Spleen (tissue), 11 donors: ENCODE measurements around the gene CDH13. TPM values are rescaled to one million over a fixed set of nuclear protein-coding genes. Genes with fewer than 3 reads are reported as not detected.

Experiments used
- DNase-seq: peaks from one replicate; pipeline ENCODE4 v3.0.0-alpha.2; 2020
- H3K27ac ChIP-seq, 8 donors: fragments of 200-600 bp; sonication (generic) in 7 of 8; 1 replicate in 4 of 8; 2 replicates in 4 of 8; pipeline versions ENCODE4 v1.5.0 to v1.8.0; 2016 to 2021; ENCODE audit warnings: inconsistent platforms in 4 of 8, mild to moderate bottlenecking in 4 of 8, moderate library complexity in 1 of 8
- H3K27me3 ChIP-seq, 7 donors: fragments of 200-600 bp; sonication (generic) in 6 of 7; replicated peaks in 1 of 7; 1 replicate in 4 of 7; 2 replicates in 3 of 7; pipeline versions ENCODE4 v1.5.0 to v1.8.0; 2016 to 2021; ENCODE audit warnings: inconsistent platforms in 3 of 7, mild to moderate bottlenecking in 1 of 7
- H3K36me3 ChIP-seq, 6 donors: fragments of 200-600 bp; sonication (generic) in 5 of 6; 1 replicate in 4 of 6; 2 replicates in 2 of 6; pipeline versions ENCODE4 v1.5.0 to v1.8.0; 2016 to 2021; ENCODE audit warnings: inconsistent platforms in 2 of 6
- H3K4me1 ChIP-seq, 6 donors: fragments of 200-600 bp; sonication (generic) in 5 of 6; 1 replicate in 3 of 6; 2 replicates in 3 of 6; pipeline versions ENCODE4 v1.5.0 to v1.8.0; 2016 to 2021; ENCODE audit warnings: inconsistent platforms in 3 of 6
- H3K4me3 ChIP-seq, 8 donors: fragments of 200-600 bp; sonication (generic) in 7 of 8; 1 replicate in 4 of 8; 2 replicates in 4 of 8; pipeline versions ENCODE4 v1.5.0 to v1.8.0; 2016 to 2021; ENCODE audit warnings: inconsistent platforms in 4 of 8, mild to moderate bottlenecking in 4 of 8, moderate library complexity in 2 of 8
- H3K9me3 ChIP-seq, 8 donors: fragments of 200-600 bp; sonication (generic) in 7 of 8; 1 replicate in 4 of 8; 2 replicates in 4 of 8; pipeline versions ENCODE4 v1.5.0 to v1.8.0; 2016 to 2021; ENCODE audit warnings: inconsistent platforms in 4 of 8
- POLR2A ChIP-seq, 3 donors: fragments of 450-650 bp; IDR thresholded peaks; one replicate each; pipeline ENCODE4 v1.5.1; 2017; ENCODE audit warnings: antibody characterized with exemption in 3 of 3, mild to moderate bottlenecking in 1 of 3
- POLR2AphosphoS5 ChIP-seq, 3 donors: sonication (generic); formaldehyde crosslinking; IDR thresholded peaks; one replicate each; pipeline ENCODE4 v1.5.1; 2017; ENCODE audit warnings: antibody characterized with exemption in 3 of 3
- WGBS, 5 donors: extraction: QIAGEN DNeasy Blood & Tissue Kit in 3 of 5; methylation state at CpG; one replicate each; pipeline versions ENCODE4 v1.1.5 to v1.1.7; 2013 to 2018; 5-methylcytosine and 5-hydroxymethylcytosine counted together
- intact Hi-C: fragments of 100-400 bp; cut with DNase I; formaldehyde crosslinking; loops from one replicate; pipeline ENCODE4 v1.15.0; 2023; ENCODE audit warnings: low total_unique reads
- polyA plus RNA-seq, 3 donors: library from polyadenylated mRNA; stranded (reverse); fragments of 200-250 nt; gene quantifications; one replicate each; pipeline ENCODE4 v1.2.1, GENCODE V29; 2013
- total RNA-seq, 7 donors: library from RNA; depleted of rRNA in 3 of 7; stranded (reverse); fragments of >200 nt in 3 of 7; fragmentation: NEBNext Ultra II Directional in 4 of 7; extraction: Animal tissue kit (Norgen Biotek cat#: 25700) in 4 of 7; gene quantifications; one replicate each; pipeline versions ENCODE4 v1.1.0 to v1.2.1, GENCODE V29; 2016 to 2021
- TF ChIP-seq, protein P1 (sequence below), 11 experiments: fragments of 200-600 bp in 7 of 11; fragments of 450-650 bp in 4 of 11; sonication (generic) in 4 of 11; IDR thresholded peaks in 8 of 11; conservative IDR thresholded peaks in 3 of 11; 1 replicate in 7 of 11; 2 replicates in 4 of 11; pipeline versions ENCODE4 v1.4.0 to v1.8.0; 2016 to 2021; ENCODE audit warnings: antibody characterized with exemption in 11 of 11, inconsistent platforms in 4 of 11, mild to moderate bottlenecking in 1 of 11
- donor health status: healthy with polysubstance abuse.
- donor health status: DM: no; HTN: no; CAD: no; lungs with moderate emphysema.
- donor health status: DM: no; HTN: no; CAD: no.
- donor health status: Bipolar disorder and iron deficiency.
- donor health status: healthy.
- donor health status: DM: no; HTN: no; CAD: no.
- donor health status: DM: yes; HTN: yes; CAD: no.

The CDH13 gene
- total and polyA plus RNA-seq, 10 donors: 0.13 to 4.6 (median 1.1) TPM

DNA sequence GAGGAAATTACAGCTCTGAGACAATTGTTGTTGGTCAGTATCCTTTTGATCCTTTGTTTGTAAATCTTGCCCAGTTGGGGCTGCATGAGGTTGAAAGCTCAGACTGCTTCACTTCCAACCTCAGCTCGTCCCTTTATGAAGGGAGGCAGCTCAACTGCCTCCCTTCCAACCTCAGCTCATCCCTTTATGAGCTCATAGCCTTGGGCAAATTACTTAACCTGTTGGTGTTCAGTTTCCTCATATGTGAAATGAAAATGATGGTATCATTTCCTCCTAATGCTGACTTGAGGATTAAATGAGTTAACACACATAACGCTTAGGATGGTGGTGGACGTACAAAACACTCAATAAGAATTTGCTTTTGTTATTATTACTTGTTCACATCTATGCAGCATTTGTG lies 265.1 kb downstream of the CDH13 start:
- H3K36me3 ChIP-seq: no peaks in the 10 kb centered on the region
- TF ChIP-seq POLR2A (IDR thresholded peaks at IDR 0.05) (no peak), POLR2AphosphoS5 (IDR thresholded peaks at IDR 0.05) (no peak)
- TF ChIP-seq, protein P1, sequence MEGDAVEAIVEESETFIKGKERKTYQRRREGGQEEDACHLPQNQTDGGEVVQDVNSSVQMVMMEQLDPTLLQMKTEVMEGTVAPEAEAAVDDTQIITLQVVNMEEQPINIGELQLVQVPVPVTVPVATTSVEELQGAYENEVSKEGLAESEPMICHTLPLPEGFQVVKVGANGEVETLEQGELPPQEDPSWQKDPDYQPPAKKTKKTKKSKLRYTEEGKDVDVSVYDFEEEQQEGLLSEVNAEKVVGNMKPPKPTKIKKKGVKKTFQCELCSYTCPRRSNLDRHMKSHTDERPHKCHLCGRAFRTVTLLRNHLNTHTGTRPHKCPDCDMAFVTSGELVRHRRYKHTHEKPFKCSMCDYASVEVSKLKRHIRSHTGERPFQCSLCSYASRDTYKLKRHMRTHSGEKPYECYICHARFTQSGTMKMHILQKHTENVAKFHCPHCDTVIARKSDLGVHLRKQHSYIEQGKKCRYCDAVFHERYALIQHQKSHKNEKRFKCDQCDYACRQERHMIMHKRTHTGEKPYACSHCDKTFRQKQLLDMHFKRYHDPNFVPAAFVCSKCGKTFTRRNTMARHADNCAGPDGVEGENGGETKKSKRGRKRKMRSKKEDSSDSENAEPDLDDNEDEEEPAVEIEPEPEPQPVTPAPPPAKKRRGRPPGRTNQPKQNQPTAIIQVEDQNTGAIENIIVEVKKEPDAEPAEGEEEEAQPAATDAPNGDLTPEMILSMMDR (IDR thresholded peaks at IDR 0.05 in 8 of 11, conservative IDR thresholded peaks at IDR 0.05 in 3 of 11): no peak
- H3K9me3 ChIP-seq: no peaks in the 10 kb centered on the region
- DNase-seq: no peak
- no peak overlapping the region for H3K4me3 ChIP-seq
- H3K4me1 ChIP-seq: no peaks in the 10 kb centered on the region
- peaks cover 0 to 6% (median 0%) of the 10 kb centered on the region in 7 donors for H3K27me3 ChIP-seq
- no peak overlapping the region for H3K27ac ChIP-seq
- WGBS, 5 donors: 75 to 87% (median 76%) methylated on average over 3 of the region's 3 CpGs
- intact Hi-C loops: no loop called here

GRCh38 chr16:82892324-82892723 lies 265.6 kb downstream of the CDH13 start:
- Histone ChIP-seq H3K27ac (no peak overlapping the region), H3K36me3 (no peaks in the 10 kb centered on the region), H3K27me3 (peaks cover 0 to 7% (median 0%) of the 10 kb centered on the region in 7 donors), H3K9me3 (no peaks in the 10 kb centered on the region), H3K4me3 (no peak overlapping the region), H3K4me1 (no peaks in the 10 kb centered on the region)
- TF ChIP-seq, protein P1 (IDR thresholded peaks at IDR 0.05 in 8 of 11, conservative IDR thresholded peaks at IDR 0.05 in 3 of 11): no peak
- TF ChIP-seq POLR2AphosphoS5 (IDR thresholded peaks at IDR 0.05) (no peak), POLR2A (IDR thresholded peaks at IDR 0.05) (no peak)
- 90 to 97% (median 91%) methylated on average over 2 of the region's 2 CpGs for WGBS, 5 donors
- intact Hi-C loops: no loop called here
- DNase-seq: no peak

GRCh38 chr16:82895843-82896242 lies 269.1 kb downstream of the CDH13 start:
- WGBS, 5 donors: 62 to 69% (median 67%) methylated on average over 4 of the region's 4 CpGs
- no peaks in the 10 kb centered on the region for H3K9me3 ChIP-seq

DNA sequence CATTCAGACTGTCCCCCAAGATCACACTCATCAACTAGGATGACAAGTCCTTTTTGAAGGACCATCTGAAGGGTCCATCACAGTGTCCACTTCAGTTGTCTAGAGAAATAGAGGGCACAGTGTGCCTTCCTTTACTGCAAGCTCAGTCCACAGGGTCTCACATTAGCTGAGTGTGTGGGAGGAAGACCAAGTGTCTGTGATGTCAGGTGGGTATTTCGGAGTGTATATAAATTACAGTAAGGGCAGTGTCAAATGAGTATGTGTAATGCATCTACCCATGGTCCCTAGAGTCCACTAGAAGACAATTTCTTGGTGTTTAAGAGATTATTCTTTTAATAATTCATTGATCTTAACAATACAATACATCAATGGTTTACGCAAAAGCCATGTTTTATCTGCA lies 272.2 kb downstream of the CDH13 start:
- no peaks in the 10 kb centered on the region for H3K4me1 ChIP-seq
- H3K27me3 ChIP-seq: peaks cover 0 to 12% (median 0%) of the 10 kb centered on the region in 7 donors
- TF ChIP-seq, protein P1 (IDR thresholded peaks at IDR 0.05 in 8 of 11, conservative IDR thresholded peaks at IDR 0.05 in 3 of 11): no peak
- intact Hi-C loops: no loop called here
- H3K4me3 ChIP-seq: no peak overlapping the region
- 83 to 97% (median 87%) methylated on average over 2 of the region's 2 CpGs for WGBS, 5 donors
- H3K36me3 ChIP-seq: no peaks in the 10 kb centered on the region
- DNase-seq: no peak
- H3K9me3 ChIP-seq: no peaks in the 10 kb centered on the region
- H3K27ac ChIP-seq: no peak overlapping the region

More at GRCh38 chr16:82895843-82896242, 269.1 kb downstream of the CDH13 start:
- DNase-seq: no peak
- H3K4me3 ChIP-seq: no peak overlapping the region
- intact Hi-C loops: no loop called here
- no peak overlapping the region for H3K27ac ChIP-seq
- H3K27me3 ChIP-seq: peaks cover 0 to 3% (median 0%) of the 10 kb centered on the region in 7 donors
- H3K4me1 ChIP-seq: no peaks in the 10 kb centered on the region
- TF ChIP-seq POLR2A (IDR thresholded peaks at IDR 0.05) (no peak), POLR2AphosphoS5 (IDR thresholded peaks at IDR 0.05) (no peak)
- TF ChIP-seq, protein P1 (IDR thresholded peaks at IDR 0.05 in 8 of 11, conservative IDR thresholded peaks at IDR 0.05 in 3 of 11): no peak
- no peaks in the 10 kb centered on the region for H3K36me3 ChIP-seq
